HG03097 (cell line): ENCODE data around the gene PAN3.

Experiments used
- ATAC-seq: cut with Tn5 transposase; IDR thresholded peaks from one replicate; pipeline ENCODE4 v1.9.1; 2021; ENCODE audit not compliant: unreplicated experiment, low FRiP score

The PAN3 gene

DNA sequence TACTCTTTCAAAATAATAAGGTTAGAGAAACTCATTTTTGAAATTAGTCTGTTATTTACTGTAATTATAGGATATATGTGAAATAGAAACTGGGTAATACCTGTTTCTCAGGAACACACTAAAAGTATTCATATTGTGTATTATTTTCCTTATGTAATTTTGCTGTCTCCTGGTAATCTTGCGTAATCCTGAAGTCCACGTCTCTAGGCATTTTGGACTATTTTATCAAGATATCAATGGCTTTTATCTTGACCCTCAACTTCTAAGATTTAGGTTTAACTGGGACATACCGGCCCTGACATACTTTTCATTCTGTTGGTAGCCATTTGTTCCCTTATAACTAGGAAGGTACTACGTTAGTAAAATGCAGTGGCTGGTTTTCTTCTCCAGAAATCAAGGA, 80.3 kb downstream of the PAN3 start:
- ATAC-seq, result no peak

DNA sequence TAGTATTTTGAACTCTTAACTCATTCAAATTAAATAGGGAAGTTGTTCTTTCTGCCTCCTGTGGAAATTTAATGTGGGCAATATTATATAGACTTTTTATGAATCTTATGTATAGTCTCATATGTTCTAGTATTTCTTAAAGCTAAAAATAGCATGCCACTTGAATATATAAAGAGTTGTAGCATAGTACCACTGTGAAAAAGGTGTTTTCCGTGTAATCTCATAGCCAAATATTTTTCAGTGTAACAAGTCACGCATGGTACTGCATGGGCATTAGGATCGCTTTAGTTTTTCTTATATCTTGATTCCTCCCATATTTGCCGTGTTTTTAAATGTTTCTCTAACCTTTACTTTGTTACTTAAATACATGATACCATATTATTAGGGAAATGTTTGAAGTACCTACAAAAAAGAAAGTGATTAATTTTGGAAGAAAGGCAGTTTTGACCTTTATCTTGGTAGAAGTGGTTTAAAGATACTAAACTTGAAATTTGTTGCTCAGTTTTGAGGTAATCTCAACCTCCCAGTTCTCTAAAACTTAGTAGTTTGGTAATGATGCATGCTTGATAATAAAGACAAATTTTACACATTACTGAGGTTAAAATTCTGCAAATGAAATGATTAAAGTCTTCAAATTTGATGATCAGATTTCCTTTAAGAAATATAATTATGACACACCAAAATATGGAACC, 81.2 kb downstream of the PAN3 start:
- no peak for ATAC-seq

DNA sequence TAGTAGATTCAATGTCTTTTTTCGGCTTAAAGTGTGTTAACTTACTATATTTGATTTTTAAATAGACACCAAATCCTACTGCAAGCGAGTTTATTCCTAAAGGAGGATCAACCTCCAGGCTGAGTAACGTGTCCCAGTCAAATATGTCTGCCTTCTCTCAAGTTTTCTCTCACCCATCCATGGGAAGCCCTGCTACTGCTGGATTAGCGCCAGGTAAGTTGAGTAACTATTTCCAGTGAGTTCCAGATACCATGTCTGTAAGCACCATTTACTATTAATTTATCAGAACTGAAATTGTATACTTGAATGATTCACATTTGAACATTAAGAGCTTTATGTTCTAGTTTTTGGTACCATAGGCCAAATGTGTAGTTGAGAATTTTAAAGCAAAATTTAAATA, 81.8 kb downstream of the PAN3 start:
- ATAC-seq, result no peak

DNA sequence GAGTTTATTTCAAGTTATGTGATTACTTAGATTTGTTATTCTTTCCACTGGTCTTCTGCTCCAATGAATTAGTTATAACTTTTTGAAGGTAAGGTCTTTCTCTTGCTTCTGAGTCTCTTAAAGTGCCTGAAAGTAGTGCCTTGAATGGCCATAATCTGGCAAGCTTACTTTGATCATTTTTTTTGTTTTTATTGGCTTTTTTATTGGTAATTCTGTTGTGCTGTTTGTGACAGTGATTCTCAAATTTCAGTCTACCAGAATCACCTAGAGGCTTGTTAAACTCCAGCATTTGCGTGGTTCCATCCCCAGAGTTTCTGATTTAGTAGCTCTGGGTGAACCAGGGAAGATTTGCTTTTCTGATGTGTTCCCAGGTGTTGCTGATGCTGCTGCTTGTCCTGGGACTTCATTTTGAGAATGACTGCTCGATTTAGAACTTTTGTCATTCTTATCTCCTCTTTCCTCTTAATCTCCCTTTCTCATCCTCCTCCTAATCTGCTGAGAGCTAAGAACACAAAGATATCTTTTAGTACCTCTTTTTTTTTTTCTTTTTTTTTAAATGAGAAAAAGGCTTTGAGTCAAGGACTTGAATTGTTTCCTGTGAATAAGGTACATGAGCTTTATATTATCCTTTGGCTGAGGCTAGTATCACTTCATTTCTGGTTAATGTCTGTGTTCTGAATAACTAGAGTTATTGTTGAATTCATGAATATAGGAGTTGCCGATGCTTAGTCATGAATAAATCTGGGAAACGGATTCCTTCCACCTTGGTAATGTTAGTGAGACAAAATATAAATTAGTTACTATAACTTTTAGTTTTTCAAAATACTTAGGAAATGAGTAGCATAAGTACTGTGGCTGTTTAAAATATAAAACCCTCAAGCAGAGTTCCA, 91.4 kb downstream of the PAN3 start:
- ATAC-seq, result no peak

DNA sequence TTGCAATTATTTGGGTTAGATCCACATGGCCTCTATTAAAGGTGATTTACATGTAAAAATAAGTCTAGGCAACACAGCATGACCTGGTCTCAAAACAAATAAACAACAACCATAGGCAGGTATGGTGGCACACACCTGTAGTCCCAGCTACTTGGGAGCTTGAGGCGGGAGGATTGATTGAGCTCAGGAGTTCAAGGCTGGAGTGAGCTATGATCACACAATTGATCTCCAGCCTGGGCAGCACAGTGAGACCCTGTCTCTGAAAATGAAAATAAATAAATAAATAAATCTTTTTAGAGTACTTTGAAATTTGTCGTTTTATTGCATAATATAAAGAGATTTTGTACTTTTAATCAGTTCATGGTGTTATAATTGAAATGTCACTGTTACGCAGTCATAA, 93.3 kb downstream of the PAN3 start:
- no peak for ATAC-seq

GRCh38 chr13:28237944-28238343, 99.6 kb downstream of the PAN3 start:
- ATAC-seq, result no peak

GRCh38 chr13:28239374-28239773, 101.0 kb downstream of the PAN3 start:
- ATAC-seq, result no peak

DNA sequence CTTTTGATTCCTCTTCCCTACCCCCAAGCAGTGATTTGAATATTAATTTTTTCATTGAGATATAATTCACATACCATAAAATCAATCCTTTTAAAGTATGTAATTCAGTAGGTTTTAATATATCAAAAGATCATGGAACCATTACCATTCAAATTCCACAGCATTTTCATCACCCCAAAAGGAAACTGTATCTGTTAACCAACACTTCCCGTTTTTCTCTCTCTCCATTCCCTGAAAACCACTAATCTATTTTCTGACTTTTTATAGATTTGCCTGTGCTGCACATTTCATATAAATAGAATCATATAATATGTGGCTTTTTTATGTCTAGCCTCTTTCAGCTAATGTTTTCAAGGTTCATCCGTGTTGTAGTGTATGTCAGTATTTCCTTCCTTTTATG, 107.1 kb downstream of the PAN3 start:
- ATAC-seq, result no peak

GRCh38 chr13:28246891-28247290, 108.5 kb downstream of the PAN3 start:
- ATAC-seq, result no peak

DNA sequence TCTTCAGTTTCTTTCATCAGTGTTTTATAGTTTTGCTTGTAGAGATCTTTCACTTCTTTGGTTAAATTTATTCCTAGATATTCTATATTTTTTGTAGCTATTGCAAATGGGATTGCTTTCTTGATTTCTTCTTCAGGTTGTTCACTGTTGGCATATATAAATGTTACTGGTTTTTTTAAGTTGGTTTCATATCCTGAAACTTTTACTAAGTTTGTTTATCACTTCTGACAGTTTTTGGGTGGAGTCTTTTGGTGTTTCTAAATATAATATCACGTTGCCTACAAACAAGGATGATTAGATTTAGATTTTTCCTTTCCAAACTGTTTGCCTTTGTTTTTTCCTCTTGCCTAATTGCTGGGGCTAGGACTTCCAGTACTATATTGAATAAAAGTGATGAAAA, 109.7 kb downstream of the PAN3 start:
- ATAC-seq, result no peak

DNA sequence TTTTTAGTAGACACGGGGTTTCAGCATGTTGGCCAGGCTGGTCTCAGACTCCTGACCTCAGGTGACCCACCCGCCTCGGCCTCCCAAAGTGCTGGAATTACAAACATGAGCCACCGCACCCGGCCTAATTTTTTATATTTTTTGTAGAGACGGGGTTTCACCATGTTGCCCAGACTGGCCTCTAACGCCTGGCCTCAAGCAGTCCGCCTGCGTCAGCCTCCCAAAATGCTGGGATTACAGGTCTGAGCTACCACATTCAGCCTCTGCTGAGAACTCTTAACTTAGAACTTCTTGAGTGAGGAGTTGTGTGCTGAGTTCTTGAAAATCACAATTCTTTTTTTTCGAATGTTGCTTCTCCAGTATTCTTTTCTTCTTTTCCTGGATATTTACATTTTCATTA, 112.2 kb downstream of the PAN3 start:
- no peak for ATAC-seq

GRCh38 chr13:28251466-28251865, 113.1 kb downstream of the PAN3 start:
- no peak for ATAC-seq

- no peak for ATAC-seq
Measured at GRCh38 chr13:28252547-28252946, 114.2 kb downstream of the PAN3 start.

GRCh38 chr13:28257305-28257704, 119.0 kb downstream of the PAN3 start:
- no peak for ATAC-seq

- no peak for ATAC-seq
Measured at GRCh38 chr13:28258417-28258816, 120.1 kb downstream of the PAN3 start.

GRCh38 chr13:28267497-28267896, 129.2 kb downstream of the PAN3 start:
- no peak for ATAC-seq

GRCh38 chr13:28268800-28269223, 130.5 kb downstream of the PAN3 start:
- peak; percentile 96 for ATAC-seq

GRCh38 chr13:28271056-28271840, 132.9 kb downstream of the PAN3 start:
- no peak for ATAC-seq

DNA sequence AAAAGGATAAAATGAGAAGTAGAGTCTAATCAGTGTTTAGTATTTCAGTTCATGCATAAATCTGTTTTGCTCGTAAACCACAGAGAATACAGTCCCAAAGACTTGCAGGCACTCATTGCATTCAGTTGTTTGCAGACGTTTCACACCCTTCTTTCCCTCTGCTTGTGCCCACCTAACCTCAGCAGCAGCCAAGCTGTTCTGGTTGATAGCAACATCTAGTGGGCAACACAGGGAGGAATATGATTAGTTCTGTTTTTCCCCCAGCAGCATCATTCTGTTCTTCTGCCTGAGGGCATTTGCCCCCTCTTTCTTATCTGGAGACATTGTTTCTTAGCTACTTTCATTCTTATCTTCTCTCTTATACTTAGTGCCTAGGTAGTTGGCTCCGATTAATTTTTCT, 135.6 kb downstream of the PAN3 start:
- no peak for ATAC-seq

DNA sequence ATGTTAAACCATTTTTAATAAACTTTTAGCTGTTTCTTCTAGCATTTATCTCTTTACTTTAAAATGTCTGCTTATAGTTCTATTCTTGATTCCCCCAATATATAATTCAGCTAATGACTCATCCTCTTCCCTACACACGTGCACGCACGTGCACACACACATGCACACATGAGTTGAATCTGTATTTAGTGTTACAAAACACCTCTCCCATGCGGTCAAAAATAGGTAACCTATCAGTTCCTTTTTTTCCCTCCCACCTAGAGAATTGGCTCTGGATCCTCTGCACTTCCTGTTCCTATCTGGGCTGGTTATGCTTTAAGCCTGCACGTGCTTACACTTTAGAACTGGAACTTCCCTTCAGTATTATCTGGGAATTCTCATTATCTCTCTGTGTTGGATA, 144.1 kb downstream of the PAN3 start:
- peak; percentile 63 for ATAC-seq

GRCh38 chr13:28283600-28283999, 145.3 kb downstream of the PAN3 start:
- no peak for ATAC-seq
